Activated CD4-positive, alpha-beta T cell treated with anti-CD3 and anti-CD28 coated beads, Interleukin-2, Interleukin-6, amounts not matched to agents 100 ng/mL and 50 ng/mL, durations not matched to agents 16 hours and 8 hours (primary cell): ENCODE results near the gene IFITM10.

Experiments used
- DNase-seq: peaks from one replicate; pipeline ENCODE4 v3.0.0-alpha.2; 2020

The IFITM10 gene

GRCh38 chr11:1750840-1751530, 590 bp upstream of the IFITM10 start:
- DNase-seq: no peak

DNA sequence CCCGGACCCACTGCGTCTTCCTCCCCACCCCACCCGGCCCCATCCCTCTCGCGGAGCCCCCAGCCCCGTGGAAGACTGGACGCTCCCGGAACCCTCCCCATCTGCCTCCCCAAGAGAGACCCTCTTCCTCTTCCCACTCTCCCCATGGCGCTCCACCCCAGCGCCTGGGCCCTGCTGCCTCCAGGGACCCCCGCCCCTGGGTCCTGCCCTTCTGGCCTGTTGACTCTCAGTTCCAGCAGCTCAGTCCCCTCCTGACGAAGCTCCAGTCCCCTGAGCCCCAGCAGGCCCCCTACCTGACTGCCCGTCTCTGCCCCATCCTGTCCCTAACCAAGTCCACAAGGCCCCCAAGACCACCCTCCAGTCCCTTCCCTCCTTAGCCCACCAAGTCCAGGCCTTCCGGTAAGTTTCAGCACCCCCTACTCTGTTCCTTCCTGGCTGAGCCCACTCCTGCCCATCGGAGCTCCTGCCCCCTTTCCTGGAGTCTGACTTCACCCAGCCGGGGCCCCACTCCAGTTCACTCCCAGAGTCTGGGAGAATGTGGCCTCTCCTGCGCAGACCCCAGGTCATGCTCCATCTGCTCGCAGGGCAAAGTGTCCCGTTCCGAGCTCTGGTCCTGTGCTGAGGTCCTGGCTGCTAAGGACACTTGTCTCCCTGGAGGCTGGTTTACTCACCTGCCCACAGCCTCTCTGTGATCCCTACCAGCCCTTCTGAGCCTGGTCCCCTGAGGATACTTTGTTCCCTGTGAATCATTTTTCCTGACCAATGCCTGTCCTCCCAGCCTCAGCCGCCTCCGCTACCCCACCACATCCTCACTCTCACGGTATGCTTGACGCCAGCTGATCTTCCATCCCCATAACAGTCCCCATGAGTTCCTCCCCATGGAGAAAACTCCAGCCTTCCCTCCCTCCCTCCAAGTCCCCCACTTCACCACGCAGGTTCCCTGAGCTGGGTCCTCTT, 722 bp downstream of the IFITM10 start:
- DNase-seq: no peak

DNA sequence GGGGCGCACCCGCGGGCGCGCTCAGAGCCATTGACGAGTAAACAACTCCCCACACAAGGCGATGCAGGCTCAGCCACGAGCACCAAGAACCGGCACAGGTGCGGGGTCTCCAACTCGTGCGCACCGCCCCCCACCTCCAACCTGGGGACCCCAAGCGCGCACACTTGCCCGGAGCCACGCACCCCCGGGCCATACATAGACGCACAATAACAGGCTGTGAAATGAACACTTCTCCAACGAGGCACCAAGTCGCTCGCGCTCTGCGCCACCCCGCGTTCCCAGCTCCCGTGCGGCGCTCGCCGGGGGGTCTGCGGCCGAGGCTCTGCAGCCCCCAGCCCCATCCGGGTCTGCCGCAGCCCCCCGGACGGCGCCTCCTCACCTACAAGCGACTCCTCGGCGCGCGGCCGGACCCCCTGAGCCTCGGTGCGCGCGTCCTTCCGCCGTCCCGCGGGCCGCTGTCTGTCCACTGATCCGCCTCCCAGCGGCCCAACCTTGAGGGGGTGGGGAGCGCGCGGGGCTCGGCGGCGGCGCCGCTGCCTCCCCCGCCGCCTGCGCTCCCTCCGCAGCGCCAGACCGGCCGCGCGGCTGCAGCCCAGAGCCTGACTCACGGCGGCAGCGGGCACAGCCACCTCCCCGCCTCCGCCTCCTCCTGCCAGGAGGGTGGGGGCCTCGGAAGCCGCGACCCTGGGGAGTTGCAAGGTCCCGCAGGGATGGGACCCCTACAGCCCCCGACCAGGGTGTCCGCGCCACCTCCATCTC, 1.6 kb downstream of the IFITM10 start:
- DNase-seq: no peak

DNA sequence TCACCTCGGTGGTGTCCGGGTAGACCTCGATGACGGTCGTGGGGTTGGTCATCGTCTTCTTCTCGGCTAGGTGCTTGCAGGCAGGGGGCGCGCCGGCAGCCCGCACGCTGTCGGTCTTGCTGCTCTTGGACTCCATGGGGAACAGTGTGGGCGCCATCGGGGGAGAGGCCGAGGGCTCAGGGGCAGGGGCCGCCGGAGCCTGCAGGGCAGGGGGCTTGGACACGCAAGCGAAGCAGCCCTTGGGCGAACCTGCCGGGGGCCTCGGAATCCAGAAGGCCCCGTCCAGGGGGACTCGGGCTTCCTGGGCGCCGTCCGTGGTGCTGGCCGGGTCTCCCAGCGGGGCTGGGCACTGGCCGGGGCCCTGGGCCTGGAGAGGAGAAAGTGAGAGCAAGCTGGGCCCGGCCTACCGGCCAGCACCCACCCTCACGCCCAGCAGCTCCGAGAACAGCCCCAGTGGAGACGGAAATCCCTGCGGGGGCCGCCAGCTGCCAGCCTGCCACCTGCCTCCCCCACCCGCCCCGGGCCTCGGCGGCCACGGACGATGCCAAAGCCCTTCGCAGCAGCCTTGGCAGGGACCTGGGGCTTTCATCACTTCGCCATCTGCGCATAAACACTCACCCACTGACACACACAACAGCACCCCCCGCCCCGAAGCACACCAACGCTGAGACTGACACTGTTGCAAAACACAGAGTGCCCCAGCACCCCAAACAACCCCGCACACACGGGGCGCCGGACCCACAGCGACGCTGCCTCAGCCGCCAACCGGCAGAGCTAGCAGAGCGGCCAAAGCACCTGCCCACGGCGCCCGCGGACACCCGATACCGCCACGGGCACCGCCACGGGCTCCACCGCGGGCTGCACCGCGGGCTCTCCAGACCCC, 2.4 kb downstream of the IFITM10 start:
- DNase-seq: no peak

GRCh38 chr11:1746956-1747752, 3.2 kb downstream of the IFITM10 start:
- no peak for DNase-seq

- DNase-seq: no peak
These were observed 3.9 kb downstream of the IFITM10 start for GRCh38 chr11:1746511-1746931.

DNA sequence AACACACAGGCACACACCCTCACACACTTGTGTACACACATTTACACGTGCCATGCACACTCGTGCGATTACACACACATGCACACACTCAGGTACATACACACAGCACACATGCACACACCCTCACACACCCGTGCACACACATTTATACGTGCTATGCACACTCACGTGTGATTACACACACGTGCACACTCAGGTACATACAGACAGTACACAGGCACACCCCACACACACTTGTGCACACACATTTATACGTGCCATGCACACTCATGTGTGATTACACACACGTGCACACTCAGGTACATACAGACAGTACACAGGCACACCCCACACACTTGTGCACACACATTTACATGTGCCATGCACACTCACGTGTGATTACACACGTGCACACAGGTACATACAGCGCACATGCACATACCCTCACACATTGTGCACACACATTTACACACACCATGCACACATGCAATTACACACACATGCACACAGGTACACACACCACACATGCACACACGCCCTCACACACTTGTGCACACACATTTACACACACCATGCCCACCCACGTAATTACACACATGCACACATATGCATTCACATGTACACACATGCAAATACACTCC, 4.6 kb downstream of the IFITM10 start:
- DNase-seq: no peak

DNA sequence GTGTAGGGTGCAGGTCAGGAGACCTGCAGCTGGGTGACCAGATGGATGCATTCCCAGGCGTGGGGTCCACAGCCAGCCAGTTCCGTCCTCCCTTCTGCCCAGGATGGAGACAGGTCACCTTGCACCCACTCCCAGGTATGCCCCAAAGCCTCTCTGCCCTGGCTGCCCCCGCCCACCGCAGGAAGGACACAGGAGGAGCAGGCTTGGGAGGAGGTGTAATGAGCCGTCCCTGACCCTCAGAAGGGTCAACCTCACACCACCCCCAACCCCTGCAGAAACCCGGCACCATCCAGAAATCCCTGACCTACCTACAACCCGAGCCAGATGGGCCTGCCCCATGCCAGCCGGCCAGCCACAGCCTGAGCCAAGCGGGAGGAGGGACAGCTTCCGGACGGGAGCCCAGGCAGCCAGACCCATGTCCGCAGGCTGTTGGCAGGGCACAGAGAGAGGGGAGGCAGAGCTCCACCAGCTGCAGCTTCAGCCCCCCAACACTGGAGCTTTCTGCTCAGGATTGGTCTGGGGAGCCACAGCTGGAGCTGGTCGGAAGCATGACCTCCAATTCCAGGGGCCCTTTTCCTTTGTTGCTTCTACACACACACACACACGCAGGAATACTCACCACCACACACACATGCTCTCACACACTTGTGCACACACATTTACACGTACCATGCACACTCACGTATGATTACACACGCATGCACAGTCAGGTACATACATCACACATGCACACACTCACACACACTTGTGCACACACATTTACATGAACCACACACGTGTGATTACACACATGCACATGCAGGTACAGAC, 5.3 kb downstream of the IFITM10 start:
- no peak for DNase-seq

DNA sequence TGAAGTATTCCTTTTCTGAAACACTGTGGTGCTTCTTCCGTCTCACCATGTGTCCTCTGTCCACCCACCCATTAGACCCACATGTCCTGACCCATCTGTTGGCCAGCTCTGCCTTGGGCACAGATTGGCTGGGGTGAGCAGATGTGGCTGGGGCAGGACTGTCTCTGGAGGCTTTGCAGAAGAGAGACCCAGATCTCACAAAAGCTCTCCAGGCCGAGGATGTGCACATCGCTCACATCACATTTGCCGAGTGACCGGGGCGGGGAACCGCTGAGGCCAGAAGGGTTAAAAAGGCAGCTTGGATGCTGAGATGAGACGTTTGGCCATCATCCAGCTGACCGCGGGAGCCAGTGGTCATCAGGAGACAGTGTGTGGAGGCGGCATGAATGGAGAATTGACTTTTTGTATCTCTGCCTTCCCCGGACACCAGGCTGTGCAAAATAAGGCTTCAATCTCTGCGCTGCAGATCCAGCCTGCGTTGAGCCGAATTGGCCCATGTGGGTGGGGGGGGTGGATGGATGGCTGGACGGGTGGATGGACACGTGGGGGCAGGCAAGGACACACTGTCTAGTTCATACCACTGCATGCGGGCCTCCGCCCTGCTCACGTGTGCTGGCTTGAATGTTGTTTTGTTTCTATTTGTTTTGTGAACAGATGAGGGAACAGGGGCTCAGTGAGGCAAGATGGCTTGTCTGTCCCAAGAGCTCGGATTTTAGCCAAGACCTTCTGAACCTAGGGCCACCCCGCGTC, 6.1 kb downstream of the IFITM10 start:
- DNase-seq: no peak

DNA sequence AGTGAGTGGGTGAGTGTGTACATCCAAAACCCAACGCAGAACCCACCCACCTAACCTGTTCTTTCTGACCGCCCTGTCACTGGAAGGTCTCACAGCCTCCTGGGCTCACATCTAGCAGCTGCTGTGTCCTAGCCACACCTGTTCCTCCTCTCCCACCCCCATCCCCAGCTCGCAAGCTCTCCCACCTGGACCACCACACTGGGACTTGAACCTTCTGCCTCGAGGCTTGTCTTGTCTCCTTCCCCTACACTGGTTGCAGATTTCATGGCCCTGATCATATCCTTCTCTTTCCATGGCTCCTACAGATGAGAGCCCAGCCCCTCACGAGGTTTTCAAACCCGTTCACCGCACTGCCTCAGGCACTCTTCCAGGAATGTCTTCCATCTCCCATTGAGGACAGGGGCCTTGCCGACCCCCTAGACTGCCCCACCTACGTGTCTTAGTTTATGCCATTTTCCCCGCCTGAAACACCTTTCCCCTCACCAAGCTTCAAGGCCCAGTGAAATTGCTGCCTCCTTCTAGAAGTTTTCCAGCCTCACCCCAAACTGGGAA, 6.7 kb downstream of the IFITM10 start:
- DNase-seq: no peak

- DNase-seq: no peak
These were observed 7.4 kb downstream of the IFITM10 start for GRCh38 chr11:1742869-1743584.

DNA sequence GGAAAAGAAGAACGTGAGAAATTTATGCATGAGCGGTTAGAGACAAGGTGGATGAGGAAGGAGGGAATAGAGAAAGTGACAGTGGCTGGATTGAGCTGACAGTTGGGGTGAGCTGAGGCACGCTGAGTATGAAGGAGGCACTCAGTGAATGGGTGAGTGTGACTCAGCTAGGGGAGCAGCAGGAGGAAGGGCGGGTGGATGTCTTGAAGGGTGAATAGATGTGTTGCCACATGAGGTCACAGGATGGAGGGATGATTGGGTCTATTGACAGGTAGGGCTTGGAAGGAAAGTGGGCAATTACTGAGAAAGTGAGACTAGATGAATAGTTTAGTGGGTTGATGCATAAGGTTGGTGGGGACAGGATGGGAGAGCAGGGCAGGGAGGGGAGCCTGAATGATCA, 8.0 kb downstream of the IFITM10 start:
- no peak for DNase-seq

DNA sequence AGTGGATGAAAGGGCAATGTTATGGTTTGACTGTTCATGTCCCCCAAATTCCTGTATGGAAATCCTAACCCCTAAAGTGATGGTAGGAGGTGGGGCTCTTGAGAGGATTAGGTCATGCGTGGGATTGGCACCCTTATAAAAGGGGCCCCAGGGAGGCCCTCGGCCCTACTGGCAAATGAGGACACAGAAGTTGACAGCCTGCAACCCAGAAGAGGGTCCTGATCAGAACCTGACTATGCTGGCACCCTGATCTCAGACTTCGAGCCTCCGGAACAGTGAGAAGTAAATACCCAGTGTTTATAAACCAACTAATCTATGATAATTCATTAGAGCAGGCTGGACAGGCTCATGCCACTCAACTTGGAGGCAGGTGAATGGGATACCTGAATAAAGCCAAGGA, 8.7 kb downstream of the IFITM10 start:
- DNase-seq: no peak

- DNase-seq: no peak
These were observed 9.4 kb downstream of the IFITM10 start for GRCh38 chr11:1740786-1741530.

- no peak for DNase-seq
These were observed 10.8 kb downstream of the IFITM10 start for GRCh38 chr11:1739576-1739975.

DNA sequence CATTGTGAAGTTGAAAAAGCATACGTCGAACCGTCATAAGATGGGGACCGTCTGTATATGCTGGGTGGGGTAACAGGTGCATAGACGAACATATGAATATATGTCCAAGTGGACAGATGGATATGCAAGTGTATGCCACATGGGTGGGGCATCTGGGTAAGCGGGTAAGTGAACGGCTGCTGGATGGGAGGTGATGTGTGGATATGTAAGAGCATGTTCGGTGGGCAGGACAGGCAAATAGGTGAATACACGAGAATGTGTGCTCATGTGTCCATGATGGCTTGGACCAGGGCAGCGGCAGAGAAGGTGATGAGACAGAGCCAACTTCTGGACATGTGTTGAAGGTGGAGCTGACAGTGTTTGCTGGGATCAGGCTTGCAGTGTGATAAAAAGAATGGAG, 12.0 kb downstream of the IFITM10 start:
- DNase-seq: no peak

DNA sequence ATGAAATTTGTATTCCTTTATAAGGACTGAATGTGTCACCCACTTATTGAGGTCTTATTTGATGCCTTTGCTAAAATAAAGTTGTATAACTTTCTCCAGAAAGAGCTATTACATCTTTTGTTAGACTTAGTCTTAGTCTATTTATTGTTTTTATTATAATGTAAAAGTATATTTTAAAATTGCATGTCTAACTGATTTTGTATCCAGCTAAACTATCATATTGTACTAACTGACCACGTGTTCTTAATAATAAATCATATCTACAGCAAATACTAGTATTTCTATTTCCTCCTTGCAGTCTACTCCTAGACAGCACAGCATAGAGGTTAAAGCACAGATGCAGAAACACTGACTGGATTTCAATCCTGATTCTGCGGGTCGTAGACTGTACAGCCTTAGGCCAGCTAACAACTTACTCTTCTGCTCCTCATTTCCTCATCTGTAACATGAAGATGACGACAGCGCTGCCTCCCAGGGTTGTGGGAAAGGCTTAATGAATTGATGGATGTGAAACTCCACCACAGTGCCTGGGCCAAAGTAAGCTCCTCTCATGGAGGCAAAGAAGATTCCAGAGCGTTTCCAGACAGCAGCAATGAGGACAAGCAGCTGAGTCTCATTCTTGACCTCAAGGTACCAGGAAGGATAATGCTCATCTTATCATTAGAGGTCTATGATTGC, 13.2 kb downstream of the IFITM10 start:
- no peak for DNase-seq
